NCI-H1105 (cell line): Measurements from ENCODE around the gene ADAMTSL4.

Experiments
- DNase-seq: peaks from one replicate; lab custom pipeline; 2025; lab: John Stamatoyannopoulos, UW

Gene ADAMTSL4

DNA sequence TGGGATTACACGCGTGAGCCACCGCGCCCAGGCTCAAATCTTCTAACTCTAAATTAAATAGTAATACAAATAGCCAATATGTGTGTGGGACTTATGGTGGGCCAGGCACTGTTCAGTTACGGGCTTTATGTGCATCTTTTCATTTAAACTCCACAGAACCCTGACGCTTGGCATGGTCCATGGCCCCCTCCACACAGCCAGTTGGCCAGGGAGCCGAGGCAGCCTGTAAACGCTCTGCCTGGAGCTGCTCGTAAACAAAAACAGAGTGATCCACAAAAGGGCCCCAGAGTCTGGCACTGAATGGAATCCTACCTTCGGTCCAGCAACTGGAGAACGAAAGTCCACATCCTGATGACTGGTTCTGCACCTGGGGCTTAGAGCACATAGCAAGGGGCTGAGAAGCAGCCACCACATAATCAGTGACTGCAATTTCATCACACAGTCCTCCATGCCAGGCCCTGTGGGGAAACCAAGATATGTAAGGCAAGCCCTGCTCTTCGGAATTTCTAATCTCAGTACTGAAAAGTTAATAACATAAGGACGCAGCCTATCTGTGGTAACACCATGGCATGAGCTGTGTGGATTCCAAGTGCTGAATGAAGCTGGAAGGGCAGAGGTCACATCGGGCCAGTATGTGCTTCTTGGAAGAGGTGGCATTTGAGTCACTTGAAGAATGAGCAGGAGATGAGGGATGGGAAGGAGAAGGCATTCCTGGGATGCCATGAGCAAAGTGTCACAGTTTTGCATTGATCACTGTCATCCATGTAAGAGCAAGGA is 13.5 kb upstream of the ADAMTSL4 start:
- DNase-seq: no peak

GRCh38 chr1:150536836-150537731 is 12.1 kb upstream of the ADAMTSL4 start:
- no peak for DNase-seq

DNA sequence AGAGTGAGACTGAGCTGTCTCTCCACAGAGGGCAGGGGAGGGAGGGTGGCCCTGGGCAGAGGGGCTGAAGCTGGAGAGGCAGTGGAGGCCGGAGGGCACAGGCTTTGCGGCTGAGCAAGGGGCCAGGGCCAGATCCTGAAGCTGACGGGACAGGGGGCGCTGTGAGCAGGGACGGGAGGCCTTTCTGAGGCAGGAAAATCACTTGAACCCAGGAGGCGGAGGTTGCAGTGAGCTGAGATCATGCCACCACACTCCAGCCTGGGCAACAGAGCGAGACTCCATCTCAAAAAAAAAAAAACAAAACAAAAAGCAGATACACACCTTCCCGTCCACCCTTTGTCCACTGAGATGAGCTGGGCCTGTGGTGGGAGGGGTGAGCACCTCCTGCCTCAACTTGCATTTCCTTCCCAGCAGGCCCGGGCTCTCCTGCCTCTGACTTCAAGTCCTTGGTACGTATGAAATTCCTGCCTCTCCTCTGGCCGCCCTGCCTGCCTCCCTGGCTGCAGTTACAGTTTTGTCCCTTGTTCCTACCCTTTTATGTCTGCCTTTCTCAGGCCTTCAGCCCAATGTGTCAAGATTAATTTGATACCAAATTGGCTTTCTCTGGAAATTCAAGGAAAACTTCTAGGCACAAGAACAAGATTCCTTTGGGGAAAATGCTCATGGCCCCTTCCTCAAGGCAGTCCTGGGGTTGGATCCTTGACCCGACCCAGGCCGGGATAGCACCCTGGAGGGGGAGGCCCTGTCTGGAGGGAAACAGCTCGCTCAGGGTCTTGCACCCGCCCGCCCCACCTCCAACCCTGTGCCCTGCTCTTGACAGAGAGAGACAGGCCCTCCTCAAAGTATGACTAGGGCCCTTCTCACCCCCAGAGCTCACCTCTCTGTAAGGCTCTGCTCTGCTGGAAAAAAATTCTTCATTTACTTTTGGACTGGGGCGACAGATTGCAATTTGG is 11.2 kb upstream of the ADAMTSL4 start:
- DNase-seq: no peak

DNA sequence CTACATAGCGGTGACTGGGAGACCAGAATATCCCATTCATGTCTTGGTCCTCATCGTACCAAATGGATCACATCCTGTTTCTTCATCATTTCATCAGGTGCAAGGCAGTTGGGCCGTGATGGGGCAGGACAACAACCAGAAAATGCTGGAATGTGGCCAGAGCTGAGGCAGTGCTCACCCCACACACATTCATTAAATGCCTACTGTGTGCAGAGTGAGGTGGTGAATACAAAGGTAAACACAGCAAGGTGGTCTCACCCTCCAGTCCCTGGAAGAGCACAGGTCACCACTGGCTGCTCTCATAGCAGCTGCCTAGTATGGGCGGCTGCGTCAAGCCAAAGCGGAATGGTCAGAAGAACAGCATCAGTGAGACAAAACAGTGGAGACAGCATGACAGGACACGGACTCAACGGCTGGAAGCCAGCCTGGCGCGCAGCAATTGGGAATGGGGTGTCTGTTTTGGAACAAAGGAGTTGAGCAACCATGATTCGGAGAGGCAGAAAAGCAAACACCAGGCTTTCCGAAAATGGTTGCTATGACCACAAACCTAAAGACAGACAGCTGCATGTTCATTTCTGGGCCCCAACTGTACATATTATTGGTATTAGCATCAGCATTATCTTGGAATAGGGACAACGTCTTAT is 5.6 kb upstream of the ADAMTSL4 start:
- DNase-seq: peak; percentile 71

GRCh38 chr1:150544204-150544603 is 5.0 kb upstream of the ADAMTSL4 start:
- no peak for DNase-seq

GRCh38 chr1:150545486-150546032 is 3.6 kb upstream of the ADAMTSL4 start:
- DNase-seq: no peak

DNA sequence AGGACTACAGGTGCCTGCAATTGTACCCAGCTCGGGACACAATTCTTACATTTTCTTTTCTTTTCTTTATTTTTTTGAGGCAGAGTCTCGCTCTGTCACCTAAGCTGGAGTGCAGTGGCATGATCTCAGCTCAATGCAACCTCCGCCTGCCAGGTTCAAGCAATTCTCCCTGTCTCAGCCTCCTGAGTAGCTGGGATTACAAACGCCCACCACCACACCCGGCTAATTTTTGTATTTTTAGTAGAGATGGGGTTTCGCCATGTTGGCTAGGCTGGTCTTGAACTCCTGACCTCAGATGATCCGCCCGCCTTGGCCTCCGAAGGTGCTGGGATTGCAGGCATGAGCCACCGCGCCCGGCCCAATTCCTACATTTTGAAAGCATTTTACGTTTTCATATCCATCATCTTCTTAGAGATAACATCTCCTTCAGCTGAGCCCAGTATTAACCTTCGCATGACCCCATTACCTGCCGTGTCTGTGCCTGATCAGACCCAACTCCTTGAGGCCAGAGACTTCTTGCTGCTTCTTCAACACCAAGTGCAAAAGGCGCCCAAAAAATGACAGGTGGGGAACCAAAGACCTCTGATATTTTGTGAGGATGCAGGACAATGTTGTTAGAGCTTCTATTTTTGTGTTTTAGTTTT is 2.8 kb upstream of the ADAMTSL4 start:
- DNase-seq: no peak

DNA sequence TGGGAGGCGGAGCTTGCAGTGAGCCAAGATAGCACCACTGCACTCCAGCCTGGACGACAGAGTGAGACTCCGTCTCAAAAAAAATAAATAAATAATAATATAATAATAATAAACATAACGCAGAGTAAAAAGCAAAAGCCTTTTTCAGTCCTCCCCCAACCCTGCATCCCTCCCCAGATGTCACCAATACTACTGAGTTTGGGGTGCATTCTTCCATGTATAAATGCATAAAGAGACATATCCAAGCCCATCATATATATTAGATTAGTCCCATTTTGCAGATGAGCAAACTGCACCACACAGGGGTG is 930 bp upstream of the ADAMTSL4 start:
- no peak for DNase-seq

DNA sequence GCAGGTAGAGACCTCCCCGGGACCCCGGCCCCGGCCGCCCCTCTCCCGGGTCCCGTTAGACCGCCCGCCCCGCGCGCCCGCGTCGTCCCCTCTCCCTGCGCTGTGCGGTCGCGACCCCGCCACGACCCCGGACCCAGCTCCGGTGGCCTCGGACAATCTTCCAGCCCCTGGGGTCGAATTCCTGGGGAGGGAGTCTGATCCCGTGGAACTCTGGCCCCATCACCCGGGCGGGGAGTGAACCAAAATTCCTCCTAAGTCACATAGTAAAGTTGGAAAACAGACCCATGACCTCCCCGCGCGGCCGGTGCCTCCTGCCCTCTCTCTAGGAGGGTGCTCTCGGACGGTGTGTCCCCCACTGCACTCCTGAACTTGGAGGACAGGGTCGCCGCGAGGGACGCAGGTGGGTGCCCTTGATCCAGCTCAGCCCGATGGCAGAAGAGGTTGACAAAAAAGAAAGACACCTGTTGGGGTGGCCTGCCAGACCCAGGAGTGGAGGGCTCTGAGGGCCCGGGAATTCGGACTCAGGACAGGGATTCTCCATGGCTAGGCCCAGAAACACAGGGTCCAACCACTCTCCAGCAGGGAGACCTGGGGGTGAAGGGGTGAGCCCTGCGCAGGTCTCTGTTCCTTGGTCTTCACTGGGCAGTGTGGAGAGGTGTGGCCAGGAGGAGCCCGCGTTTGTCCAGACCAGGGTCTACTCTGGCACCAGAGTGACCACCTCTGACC is 451 bp downstream of the ADAMTSL4 start:
- no peak for DNase-seq

GRCh38 chr1:150550222-150551050 is 1.2 kb downstream of the ADAMTSL4 start:
- no peak for DNase-seq

- no peak for DNase-seq
Measured at GRCh38 chr1:150551051-150551783, 2.0 kb downstream of the ADAMTSL4 start.

- DNase-seq: no peak
Measured at GRCh38 chr1:150551784-150552127, 2.5 kb downstream of the ADAMTSL4 start.

DNA sequence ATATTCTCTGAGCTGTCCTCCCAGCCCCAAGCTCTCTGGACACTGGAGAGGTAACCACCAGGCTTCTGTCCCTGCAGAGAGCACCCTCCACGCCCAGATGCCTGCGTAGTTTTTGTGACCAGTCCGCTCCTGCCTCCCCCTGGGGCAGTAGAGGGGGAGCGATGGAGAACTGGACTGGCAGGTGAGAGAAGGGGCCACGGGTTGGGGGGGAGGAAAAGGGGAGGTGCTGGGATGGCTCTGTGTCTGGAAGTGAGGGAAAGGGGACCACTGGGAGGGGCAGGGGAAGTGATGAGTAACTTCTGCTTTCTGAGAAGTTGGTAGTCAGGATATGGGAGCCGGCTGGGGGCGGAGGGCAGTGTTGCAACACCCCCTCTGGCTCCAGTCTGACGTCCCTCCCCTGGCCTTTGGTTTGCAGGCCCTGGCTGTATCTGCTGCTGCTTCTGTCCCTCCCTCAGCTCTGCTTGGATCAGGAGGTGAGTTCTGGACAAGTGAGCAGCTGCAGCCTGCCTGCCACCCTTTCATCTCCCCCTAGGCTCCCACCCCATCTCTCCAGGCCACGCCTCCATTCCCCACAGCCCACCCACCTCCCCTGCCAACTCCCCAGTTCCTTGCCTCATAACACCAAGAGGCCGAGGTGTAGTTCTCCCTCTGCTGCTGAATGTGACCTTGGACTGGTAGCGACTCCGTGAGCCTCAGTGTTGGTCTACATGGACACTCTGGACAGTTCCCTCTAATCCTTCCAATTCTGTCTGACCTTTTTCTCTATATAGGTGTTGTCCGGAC is 3.1 kb downstream of the ADAMTSL4 start:
- DNase-seq: no peak

- no peak for DNase-seq
Measured at GRCh38 chr1:150552911-150553289, 3.7 kb downstream of the ADAMTSL4 start.

GRCh38 chr1:150553392-150554085 is 4.3 kb downstream of the ADAMTSL4 start:
- DNase-seq: no peak

DNA sequence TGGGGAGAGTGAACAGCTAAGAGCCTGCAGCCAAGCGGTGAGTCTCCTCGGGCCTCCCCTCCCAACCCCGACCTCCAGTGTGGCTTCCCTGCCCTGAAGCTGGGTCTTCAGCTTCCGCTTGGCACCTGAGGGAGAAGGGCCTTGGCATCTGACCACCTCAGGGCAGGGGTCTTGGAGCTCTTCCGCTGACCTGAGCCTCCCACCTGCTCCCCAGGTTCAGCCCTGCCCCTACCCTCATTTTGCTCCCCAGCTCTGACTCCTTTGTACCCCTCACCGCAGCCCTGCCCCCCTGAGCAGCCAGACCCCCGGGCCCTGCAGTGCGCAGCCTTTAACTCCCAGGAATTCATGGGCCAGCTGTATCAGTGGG is 4.9 kb downstream of the ADAMTSL4 start:
- no peak for DNase-seq

DNA sequence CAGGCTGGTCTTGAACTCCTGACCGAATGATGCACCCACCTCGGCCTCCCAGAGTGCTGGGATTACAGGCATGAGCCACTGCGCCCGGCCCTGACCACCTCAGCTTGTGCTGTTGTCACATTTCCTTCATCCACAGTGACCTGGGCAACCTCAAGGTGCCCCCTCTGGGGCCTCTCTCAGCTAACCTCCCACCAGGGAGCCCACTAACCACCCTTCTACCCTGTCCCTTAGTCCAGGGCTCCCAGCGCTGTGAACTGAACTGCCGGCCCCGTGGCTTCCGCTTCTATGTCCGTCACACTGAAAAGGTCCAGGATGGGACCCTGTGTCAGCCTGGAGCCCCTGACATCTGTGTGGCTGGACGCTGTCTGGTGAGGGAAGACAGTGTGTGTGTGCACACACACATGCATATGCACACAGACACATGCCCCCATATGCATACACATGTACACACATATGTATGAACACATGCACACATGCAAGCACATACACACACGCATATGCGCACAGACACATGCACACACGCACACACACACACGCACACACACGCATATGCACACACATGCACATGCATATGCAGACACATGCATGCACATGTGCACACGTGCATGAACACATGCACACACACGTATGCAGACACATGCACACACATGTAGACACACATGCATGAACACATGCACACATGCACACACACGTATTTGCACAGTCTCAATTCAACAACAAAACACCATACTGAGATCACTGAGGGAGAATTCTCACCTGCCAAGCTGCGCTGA is 6.2 kb downstream of the ADAMTSL4 start:
- no peak for DNase-seq
